HL-60/S4 treated with phorbol 12-myristate 13-acetate at 8.2 ng/mL for 4 days and 3 days (cell line): ENCODE results near the gene UCP2.

ENCODE experiments used
- in situ Hi-C: fragments of 300-500 bp; cut with MboI; formaldehyde crosslinking; loops from 2 replicates; pipeline ENCODE4 v1.15.0; 2022; ENCODE audit warnings: low sequenced_read_pairs

Gene UCP2

DNA sequence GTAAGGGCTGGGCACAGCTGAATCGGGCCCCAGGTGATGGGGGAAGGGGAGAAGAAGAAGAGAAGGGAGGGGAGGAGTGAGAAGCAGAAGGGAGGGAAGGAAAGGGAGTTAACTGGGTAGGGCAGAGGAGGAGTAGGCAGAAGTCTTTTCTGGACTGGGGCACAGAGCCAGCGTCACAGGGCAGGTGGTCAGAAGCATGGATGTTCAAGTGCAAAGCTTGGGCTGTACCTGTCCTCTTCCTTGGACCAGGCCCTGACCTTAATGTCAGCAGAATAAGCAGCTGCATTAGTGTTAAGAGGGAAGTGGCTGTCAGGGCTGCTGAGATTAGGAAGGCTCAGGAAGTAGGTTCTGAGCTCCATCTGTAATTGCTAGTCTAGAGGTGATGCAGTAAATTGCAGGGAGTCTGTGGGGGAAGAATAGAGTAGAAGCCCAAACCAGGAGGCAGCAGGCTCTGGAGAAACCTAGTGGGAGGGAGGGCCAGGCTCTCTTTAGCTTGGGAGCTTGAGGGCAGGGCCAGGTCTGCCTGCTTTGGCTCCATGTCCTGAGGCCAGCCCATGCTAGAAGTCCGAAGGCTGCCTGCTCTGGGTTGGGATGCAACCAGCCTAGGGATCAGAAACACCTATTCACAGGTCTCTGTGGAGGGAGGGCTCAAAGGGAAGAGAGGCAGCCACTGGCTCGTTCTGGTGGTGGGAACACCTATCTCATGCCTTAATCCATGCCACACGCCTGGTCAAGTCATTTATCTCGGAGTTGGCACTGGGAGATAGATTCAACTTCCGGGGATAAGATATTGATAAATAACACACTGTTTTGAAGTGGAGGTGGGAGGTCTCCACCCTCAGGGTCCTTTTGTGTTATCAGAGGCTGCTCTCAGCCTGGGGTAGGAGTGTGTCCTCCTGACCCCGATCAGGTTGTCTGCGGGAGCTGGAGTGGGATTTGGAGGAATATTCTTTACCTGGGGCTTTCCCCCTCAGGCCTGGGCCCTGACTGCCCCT lies 28.0 kb upstream of the UCP2 start:
- in situ Hi-C loops: no loop called here

DNA sequence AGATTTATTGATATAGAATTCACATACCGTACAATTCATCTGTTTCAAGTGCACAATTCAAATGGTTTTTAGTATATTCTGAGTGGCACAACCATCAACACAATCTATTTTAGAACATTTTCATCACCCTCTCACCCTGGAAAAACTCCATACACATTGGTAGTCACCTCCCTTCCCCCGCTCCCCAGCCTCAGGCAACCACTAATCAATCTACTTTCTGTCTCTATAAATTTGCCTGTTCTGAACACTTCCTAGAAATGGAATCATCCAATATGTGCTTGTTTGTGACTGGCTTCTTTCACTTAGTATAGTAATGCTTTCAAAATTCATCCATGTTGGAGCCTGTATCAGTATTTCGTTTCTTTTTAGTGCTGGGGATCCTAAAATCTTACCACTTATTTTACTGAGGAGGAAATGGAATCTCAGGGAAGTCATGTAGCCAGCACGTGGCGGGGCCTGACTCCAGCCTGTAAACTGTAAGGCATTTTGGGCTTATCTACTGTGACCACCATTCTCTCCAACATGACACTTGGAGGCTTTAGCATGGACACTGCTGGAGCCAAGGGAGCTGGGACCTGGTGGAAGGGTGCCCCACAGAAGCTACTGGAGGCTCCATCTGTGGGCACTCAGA lies 27.1 kb upstream of the UCP2 start:
- in situ Hi-C loops: no loop called here

DNA sequence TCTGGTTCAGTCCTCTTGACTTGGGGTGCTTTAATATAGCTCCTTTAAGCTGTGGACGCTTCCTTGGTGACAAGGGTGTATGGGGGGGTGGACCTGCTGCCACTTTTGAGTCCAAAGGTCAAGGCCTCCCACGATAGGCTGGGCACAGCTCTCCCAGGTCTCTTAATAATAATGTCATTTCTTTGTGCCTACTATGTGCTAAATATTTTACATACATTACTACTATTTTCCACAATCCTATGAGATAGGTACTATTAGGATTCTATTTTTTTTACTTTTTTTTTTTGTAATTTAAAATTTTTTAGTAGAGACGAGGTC lies 26.5 kb upstream of the UCP2 start:
- in situ Hi-C loops: no loop called here

DNA sequence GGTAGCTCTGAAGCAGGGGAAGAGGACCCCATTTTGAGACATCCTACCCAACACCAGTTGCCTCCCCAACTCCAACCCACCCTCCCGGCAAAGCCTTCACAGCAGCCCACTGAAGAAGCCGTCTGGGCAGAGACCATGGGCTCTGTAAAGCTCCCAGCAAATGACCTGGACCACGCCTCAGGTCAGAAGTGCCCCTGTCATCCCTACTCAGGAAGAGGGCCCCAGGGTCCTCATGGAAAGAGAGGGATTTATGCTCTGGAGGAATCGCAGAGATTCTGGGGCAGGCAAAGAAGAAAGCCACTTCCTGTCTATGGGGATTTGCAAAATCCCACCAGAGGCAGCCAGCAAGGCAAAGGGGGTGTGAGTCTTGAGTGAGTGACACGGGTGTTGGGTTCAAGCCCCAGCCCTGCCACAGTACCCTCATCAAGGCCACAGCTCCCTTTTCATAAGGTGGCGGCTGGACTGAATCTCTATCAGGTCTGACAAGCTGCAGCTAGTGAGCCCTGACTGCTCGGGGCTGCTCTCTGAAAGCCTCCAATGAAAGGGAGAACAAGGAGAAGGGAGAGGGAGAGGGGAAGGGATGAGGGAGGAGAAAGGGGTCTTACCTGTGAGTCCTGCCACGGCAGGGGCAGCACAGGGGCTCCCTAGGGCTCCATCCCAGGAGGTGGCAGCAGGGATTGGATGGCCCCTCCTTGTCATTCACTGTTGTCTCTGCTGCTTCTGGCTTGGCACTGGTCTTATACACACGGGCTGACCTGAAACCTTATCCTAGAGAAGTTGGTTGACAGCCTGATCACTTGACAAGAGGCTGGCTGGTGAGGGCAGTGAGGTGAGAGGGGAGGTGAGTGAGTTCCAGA lies 26.0 kb upstream of the UCP2 start, which contains the start of gene UCP3:
TSS of gene UCP3 (minus strand) at position 713 of the 857 bp plus-strand sequence. CDS start 2,043 bp downstream, outside the sequence.
- in situ Hi-C loops: no loop called here

DNA sequence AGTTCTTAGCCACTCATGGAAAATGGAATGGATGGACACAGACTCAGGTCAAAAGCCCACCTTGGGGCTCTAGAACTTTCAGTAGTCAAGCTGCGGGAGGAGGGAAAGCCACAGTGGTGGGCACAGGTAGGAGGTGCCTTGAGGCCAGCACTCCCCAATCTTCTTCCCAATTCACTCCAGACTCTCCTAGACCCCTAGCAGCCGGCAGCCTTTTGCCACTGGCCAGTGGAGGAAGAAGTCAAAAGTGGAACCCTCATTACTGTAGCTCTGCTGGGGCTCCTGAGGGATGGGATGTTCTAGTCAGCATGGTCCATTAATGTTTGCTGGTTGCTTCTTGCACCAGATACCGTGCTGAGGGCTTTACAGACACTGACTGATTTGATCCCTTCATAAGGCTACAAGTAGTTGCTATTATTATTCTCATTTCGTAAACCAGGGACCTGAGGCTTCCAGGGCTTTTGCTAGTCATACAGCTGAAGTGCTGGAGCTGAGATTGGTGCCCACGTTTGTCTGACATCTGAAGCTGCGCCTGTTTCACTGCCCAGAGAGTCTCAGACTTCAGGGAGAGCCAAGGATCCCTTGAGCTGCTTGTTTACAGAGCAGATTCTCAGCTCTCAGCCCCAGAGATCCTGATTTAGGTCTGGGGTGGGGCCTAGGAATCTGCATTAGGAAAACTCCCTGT lies 25.2 kb upstream of the UCP2 start:
- in situ Hi-C loops: no loop called here

DNA sequence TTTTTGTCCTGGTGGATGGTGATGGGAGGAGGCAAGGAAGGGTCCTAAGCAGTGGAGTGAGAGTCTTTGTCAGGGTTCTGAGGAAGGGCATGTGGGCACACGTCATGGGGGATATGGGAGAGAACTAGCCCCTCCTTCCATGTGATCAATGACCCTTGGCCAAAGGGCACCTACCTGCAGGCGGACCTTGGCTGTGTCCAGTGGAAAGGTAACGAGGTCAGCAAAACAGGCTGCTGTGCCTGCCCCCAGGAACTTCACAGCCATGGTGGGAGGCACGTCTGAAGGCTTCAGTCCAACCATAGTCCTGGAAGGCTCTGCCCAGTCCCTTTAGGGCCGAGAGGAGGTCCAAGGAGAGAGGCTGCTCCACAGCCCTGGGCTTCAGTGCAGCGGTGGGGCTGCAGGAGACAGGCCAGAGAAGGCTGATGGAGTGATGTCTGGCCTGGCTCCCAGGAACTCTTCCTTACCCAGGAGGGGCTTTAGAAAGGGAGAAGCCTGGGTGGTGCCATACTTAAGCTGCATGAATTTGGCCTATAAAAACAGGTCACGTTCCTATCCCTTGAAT lies 24.2 kb upstream of the UCP2 start:
- in situ Hi-C loops: no loop called here

DNA sequence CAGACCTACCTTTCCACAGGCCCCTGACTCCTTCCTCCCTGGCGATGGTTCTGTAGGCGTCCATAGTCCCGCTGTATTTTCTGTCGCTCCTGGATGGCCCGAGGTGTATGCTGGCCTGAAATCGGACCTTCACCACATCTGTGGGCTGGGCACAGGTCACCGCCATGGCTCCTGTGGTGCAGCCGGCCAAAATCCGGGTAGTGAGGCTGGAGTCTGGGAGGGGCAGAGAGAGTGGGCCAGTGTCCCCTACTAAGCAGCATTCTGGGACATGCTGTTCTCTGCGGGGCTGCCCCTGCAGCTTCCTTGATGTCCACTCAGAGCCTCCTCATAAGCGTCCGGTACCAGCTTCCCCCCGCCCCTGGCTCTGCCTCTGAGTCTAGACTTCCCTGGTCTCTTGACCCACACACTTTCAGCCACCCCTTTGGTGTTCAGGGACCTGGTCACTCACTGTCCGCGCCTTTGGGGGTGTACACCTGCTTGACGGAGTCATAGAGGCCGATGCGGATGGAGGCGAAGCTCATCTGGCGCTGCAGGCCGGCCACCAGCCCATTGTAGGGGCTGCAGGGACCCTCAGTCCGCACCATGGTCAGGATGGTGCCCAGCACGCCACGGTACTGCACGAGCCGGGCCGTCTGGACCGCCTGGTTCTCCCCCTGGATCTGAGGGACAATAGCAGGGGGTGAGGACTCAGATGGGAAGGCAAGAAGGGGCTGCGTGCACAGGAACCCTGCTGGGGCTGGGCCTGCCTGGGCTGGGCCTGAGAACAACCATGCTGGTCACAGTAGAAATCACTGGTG lies 23.3 kb upstream of the UCP2 start:
- in situ Hi-C loops: no loop called here

DNA sequence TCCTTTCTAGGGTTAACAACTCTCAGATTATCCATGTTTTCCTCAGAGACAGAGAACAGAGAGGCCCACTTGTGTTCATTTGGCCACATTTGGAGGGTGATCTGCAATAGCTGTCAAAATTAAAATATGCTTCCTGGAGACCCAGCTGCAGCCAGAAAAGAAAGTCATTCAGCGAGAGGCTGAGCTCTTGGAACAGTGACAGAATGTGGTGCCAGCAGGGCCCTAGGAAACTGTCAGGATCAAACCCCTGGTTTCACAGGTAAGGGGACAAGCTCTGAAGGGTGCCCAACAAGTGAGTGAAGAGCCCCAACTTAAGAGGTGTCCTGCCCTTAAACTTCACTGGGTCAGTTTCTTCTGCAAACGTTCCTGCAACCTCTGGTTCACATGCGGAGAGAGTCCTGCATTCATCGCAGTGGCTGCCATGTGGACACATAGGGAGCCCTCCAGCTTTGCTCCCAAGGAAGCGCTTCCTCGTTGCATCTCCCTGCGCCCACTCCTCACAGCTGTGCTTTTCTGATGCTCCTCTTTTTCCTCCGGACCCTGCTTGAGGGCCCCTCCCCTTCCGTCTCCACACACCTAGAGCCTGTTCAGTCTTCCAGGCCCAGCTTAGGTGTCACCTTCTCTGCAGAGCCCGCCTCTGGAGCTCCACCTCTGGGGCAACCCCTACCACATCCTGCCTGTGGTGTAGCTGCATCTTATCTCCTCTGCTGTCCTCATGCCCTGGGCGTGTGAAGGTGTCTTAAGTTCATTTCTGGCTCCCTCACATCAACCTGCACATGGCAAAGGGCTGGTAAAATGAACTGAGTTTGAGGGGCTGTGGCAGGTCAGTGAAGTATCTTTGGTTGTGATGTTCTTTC lies 22.3 kb upstream of the UCP2 start:
- in situ Hi-C loops: no loop called here

DNA sequence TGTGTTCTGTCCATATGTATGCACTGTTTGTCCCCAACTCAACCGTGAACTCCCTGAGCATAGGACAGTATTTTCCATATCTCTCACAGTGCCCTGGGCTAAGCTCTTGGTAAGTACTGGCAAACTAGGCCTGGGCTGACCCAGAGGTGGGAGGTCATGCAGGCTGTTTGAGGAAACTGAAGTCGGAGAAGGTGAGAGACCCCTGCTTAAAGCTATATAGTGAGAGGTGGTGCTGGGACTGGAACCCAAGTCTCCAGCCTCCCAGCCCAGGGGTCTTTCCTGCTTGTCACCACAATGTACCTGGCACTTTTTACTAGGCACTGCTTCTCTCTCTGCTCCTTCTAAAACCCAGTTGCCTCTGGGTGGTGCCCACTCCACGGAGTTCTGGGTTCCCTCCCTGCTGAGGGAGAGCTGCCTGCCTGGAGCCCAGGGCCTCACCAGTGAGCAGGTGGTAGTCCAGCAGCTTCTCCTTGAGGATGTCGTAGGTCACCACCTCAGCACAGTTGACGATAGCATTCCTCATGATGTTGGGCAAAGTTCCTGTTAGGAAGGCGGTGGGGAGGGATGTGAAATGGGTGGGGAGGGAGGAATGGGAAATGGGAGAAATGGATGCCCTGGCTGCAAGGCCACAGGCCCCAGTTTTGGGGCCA lies 21.5 kb upstream of the UCP2 start:
- in situ Hi-C loops: no loop called here

DNA sequence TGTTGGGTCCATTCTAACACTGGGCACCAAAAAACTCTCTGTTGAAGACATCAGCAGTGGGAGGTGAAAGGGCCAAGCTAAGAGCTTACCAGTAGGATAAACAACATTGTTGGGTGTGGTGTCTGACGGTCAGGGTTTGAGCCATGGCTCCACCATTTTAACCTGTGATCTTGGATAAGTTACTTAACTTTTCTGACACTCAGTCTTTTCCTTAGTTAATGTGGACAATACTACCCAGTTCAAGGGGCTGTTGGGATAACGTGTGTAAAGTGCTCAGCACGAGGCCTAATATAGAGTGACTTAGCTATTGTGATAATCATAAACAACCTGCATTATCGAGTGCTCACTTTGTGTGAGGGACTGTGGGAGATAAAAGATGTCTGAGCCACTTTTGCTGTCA lies 20.2 kb upstream of the UCP2 start:
- in situ Hi-C loops: no loop called here

DNA sequence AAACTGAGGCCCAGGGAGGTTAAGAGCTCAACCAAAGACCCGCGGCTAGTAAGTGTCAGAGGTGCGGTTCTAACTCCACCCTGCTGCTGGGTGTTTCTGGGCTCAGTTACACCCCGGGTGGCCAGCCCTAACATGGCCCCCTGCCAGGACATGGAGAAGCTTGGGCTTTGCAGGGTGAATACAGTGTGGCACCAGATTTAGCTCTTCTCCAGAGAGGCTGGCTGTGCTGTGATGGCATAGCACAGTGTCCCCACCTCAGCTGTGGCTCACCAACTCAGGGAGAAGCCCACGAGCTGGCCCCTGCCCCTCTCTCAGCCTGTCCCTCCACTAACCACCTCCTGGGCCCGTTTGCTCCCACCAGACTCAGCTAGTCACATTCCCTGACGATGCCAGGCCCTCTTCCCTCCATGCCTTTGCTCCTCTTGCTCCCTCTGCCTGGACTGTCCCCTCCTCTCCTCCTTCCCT lies 19.2 kb upstream of the UCP2 start:
- in situ Hi-C loops: no loop called here

DNA sequence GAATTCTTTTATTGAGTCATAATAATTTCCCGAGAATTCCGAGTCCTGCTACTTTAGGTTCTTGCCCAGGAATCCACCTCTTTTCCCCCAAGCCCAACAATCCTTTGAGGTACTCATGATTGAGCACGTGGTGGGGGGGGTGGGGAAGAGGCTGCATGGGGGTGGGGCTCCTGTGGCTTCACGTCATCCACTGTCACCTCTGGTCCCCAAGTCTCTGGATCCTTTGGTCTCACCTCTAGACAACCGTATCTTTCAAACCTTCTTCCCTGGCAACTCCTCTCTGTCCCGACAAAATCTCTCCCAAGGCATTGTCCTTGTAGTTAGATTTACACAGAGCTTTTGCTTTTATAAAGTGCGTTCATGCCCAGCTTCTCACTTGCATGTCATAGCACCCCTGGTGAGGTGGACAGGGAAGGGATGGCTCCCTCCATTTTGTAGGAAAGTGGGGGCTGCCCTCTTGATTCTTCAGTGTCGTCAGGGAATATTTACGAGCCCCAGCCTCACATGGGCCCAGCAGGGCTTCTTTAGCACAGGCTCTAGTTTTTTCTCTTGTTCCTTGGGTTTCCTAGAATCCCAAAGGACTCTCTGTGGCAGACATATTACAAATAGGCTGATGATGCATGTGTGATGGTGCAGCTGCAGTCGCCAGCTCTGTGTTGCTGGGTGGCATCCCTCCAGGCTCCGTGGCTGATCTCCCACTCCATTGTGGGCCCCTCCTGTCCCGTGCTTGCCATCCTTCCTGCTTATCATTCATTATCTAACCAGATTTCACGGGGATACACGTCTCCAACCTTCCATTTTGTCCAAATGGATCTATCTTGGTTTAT lies 17.9 kb upstream of the UCP2 start:
- in situ Hi-C loops: no loop called here

DNA sequence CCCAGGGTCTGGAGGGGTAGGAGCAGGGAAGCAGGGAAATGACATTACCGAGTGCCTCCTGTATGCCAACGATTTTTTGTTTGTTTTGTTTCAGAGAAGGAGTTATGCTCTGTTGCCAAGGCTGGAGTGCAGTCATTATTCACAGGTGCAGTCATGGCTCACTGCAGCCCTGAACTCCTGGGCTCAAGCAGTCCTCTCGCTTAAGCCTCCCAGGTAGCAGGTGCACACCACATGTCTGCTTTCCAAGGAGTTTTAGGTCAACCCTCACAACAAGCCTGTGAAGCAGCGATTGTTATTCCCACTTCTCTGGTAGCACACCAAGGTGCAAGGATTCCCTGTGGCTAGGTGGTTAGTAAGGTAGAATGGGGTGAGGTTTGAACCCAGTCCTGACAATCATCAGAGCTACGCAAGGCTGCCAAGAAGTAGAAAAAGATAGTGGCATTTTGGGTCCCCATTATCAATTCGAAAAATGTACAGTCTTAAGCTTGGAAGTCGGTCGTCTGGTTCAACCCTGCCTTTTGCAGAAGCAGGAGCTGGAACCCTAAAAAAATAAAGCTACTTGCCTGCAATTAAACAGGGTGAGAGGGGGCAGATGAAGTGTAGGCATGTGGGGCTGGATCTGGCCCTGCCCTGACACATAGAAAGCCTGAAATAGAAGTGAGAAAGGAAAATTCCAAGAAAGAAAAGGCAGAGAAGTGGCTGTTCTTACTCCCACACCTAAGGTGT lies 17.1 kb upstream of the UCP2 start:
- in situ Hi-C loops: no loop called here

DNA sequence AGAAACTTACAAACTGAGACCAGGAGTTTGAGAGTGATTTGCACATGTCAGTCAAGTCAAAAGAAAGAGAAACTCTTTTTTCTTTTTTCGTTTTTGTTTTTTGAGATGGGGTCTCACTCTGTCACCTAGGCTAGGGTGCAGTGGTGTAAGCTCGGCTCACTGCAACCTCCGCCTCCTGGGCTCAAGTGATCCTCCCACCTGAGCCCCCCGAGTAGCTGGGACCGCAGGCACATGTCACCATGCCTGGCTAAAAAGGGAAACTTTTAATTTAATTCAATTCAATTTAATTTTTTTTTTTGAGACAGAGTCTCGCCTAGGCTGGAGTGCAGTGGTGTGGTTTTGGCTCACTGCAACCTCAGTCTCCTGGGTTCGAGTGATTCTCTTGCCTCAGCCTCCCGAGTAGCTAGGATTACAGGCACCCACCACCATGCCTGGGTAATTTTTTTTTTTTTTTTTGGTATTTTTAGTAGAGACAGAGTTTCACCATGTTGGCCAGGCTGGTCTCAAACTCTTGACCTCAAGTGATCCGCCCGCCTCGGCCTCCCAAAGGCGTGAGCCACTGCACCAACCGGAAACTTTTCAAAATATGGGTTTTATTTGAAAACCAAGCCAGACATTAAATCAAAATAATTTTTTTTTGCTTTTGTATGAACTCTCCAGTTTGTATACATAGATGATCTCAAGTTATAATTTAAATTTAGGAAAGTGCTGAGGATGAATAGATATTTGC lies 16.4 kb upstream of the UCP2 start:
- in situ Hi-C loops: no loop called here

DNA sequence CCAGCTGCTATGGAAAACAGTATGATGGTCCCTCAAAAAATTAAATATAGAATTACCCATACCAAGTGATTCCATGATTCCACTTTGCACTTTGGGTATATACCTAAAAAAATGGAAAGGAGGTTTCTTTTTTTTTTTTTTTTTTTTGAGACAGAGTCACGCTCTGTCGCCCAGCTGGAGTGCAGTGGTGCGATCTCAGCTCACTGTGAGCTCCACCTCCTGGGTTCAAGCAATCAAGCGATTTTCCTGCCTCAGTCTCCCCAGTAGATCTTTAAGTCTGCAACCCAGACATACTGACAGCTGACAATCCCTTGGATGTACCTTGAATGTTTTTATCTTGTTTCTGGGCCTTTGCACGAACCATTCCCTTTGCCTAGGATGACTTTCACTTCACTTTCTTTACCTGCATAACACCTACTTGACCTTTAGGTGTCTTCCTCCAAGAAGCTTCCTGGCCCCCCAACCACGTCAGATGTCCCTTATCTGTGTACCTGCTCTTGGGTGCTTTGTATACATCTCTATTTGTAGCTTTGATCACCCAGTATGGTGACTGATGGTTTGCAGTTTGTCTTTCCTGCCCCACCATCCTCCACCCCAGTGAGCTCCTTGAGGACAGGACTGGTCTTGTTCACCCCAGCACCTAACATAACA lies 14.6 kb upstream of the UCP2 start:
- in situ Hi-C loops: no loop called here
